GM19328 (cell line): ENCODE measurements around the gene SNPH.

Experiments
- ATAC-seq: cut with Tn5 transposase; IDR thresholded peaks from one replicate; pipeline ENCODE4 v1.9.1; 2021; ENCODE audit warnings: mild to moderate bottlenecking, moderate library complexity; ENCODE audit not compliant: unreplicated experiment

SNPH gene

DNA sequence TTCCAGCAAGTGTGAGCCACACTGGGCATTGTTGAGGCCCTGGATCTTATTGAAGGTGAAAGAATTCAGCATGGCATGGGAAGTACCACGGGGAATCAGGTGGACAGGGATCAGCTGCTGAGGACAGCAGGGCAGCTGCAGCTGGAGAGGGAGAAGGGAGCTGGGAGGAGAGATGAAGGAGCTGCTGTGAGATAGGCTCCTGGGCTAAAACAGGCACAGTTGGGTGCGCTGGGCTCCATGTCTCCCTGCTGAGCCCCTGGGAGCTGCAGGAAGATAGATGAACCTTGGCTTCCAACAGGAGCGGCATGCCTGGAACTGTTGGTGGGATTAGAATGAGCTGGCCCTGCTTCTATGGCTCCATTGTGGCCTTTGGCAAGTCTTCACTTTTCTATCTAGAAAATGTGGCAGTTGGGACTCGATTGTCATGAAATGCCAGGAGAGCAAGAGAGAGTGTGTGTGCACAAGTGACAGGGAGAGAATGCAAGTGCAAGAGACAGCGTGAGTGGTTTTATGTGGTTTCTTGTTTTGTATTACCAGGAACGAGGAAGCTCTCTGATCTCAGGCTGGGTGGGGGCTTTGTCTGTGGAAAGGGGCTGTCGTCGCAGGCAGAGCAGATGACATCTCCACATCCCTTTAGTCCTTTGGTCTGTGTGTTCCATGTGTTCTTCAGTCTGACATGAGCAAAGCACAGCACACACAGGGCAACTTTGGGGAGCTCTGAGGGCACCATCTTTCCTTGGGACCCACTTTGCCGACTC is 20.4 kb downstream of the SNPH start:
- ATAC-seq = no peak

DNA sequence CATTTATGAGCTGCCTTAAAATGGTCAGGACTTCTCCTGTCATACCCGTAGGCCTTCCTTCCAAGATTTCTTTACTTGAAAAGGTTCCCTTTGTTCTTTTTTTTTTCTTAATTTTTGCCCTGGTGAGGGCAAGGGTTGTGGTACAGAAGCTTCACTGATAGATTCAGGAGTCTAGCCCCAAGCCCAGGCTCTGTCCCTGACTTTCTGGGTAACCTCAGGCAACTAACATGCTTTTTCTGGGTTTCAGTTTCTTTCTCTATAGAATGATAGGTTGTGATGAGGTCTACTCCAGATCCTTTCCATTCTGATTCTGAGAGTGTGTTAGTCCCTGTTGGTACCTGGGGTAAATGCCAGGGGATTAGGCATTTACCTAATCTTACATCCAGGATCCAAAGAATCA is 21.2 kb downstream of the SNPH start:
- no peak for ATAC-seq

DNA sequence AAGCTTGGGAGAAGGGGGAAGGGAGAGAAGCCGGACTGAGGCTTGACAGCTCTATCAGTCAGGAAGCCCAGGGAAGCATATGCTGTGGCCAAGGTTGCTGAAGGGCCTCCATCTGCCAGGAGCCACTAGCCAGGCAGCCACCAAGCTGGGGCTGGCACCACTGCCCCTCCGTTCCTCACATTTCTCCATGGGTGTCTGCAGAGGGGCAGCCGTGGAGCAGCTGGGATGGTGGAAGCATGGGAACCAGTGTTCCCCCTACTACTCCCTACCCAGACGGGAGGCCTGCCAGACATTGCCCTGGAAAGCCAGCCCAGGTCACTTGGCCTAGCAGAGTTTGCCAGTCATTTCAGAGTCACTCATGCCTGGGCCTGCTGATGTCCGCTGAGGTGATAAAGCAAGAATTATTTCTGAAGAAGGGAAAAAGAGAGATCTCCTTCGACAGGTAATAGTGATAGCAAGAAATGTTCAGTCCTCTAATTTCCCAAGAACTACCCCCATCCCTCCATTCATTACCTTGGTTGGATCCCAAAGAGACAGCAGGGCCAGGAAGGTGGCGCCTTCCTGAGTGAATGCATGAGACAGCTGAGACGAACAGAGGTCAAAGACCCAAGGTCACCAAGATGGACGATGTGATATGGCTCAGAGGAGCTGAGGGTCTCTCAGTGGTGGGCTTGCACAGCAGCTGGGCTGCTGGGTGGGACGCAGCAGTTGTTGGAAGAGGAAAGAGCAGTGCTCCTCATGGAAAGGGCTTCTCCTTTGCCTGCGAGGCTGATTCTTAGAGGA is 21.9 kb downstream of the SNPH start:
- ATAC-seq = no peak

DNA sequence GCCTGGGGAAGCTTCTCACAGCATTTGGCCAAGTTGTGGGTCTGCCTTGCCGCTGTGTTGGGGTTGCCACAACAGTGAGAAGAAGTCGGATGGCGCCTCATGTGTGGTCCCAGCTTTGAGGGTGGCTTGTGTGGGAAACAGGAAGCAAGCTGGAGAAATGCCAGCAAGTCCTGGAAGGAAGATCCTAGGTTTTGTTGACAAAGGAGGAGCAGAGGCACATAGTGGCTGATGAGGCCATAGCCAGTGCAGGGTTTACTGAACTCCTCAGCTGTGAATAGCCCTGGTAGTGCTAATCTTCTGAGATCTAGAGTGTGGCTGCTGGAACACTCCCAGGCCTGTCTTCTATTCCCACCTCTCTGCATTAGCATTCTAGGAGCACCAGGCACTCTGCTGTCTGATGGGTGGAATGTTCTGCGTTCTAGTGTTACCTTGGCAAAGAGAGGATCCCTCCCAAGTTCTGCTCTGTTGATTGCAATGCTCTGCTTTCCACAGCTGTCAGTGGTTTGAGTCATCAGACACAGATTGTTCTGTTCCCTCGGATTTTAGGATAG is 25.2 kb downstream of the SNPH start:
- no peak for ATAC-seq

DNA sequence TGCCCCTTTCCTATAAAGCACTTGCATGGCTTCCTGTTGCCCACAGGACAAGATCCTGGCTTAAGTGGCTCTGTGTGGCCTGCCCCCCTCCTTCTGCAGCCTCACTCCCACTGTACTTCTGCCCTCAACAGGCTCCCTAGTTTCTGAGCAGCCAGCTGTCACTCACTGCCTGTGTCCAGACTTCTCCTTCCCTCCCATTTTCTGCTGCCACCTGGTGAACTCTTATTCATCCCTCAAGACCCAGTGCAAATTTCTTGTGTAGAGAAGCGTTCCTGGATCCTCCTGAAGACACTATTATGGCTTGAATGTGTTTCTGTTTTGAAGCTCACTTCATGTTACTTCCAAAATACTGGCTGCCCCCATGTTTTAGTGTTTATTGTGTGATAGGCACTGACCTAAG is 26.5 kb downstream of the SNPH start:
- no peak for ATAC-seq

DNA sequence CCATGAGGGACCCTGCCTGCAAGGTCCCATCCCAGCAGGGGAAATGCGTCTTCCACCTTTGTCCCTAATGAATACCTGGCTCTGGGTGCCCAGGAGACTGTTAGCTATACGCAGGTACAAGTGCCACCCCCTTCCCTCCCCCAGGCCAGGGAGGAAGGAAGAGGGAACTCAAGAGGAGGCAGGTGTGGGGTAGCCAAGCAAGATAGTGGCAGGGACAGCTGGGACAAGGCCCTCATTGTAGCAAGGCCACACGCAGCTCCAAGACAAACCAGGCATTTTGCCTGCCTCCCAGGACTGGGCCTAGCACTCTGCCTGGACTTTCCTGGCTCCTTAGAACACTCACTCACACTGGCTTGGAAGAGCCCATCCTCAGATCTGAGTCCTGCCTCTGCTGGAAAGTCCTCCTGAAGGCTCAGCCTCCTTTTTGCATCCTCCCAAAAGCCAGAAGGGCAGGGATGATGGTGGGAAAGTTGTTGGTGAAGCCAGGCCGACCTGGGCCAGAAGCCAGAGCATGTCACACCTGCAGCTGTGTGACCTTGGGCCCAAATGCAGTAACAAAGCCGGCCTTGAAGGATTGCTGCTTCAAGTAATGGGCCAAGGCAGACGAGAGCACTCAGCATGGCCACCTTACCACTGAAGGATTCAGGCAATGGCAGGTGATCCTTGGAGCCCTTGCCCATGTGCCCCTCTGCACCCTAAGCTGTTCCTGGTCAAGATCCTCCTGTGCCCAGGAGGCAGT is 27.7 kb downstream of the SNPH start:
- no peak for ATAC-seq

DNA sequence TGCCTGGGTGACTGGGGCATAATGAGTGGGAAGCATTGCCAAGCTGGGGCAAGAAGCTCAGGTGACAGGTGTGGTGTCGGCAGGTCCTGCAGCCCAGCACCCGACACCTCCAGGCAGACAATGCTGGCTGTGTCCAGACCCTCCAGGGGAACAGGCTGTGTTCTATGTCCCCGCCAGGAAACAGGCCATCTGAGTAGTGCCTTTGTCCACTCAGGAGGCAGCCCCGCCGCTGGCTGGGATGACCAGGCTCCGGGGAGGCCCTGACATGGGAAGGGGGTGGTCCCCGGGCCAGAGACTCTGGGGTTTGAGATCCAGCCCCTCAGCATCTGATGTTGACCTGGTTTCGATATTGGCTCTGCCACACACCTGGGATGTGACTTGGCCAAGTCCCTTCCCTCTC is 28.4 kb downstream of the SNPH start:
- no peak for ATAC-seq

DNA sequence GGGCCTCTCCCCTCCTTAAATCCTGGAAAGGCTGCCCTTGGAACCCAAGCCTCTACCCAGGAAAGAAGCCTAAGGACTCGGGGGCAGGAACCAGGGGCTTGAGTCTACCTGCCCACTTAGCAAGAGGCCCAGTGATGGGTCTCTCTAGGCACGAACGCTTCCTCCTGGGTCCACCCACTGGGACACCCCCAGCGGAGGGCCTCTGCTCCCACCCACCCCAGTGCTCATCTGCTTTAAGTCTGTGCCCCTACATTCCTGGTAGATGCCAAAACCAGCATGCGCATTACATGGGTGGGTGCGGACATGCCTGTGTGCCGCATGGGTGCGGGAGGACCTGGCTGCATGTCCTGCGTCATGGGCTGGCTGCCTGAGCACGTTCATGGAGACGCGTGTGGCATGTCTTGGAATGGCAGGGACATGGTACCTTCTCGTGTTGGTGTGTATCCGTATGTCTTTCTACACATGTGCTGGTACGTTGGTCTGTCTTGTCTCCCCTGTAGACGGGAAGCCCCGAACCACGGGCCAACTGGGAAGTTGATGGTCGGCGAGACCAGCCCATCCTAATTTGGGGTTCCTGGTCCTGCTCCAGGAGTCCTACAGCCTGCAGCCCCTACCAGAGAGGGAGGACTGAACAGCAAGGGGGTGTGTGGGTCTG is 29.3 kb downstream of the SNPH start:
- ATAC-seq = no peak

DNA sequence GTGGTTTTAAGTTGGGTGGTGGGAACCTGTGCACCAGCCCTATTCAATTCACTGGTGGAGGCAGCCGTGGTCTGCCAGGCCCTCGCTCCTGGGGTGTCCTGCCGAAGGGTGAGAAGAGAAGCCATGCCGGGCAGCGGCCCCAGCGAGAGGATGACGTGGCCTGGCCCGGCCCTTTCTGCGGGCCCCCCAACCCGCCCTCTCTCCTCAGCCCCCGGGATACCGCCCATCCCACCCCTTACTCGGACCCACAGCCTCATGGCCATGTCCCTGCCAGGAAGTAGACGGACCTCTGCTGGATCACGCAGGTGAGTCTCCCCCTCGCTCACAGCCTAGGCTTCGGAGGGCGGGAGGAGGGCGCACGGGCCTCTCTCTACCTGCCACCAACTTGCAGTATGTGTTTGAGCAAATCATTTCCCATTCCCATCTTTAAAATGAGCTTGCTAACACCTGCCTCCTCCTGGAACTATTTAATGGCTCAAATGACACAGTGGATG is 30.1 kb downstream of the SNPH start:
- ATAC-seq = no peak

DNA sequence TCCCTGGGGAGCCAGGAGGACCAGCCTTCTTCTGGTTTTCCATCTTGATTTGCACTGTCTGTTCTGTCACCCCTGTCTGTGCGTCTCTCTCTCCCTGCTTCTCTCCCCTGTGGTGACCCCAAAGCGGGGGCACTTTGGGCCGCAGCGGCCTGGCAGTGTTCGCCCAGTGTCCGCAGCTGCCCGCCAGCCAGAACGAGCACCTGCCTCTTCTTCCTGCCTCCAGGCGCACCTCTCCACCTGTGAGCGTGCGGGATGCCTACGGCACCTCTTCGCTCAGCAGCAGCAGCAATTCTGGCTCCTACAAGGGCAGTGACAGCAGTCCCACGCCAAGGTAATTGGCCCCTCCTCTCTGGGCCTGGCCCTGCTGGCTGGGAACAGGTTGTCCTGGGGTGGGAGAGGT is 30.8 kb downstream of the SNPH start:
- ATAC-seq = no peak

DNA sequence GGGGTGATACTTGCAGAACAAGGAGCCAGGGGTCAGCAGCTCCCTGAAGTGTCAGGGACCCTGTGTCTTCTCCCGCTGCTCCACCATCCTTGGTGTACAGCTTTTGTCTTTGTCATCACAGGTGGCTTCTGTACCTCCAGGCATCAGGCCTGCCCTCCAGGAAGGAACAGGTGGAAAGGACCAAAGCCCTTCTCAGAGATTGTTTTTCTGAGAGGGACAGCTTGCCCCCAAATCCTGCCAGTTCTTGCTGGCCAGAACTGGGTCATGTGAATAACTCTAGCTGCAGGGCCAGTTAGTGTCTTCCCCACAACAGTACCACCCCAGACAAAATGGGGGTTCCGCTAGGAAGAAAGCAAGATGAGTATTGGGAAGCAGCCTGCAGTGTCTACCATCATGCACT is 31.4 kb downstream of the SNPH start:
- no peak for ATAC-seq

DNA sequence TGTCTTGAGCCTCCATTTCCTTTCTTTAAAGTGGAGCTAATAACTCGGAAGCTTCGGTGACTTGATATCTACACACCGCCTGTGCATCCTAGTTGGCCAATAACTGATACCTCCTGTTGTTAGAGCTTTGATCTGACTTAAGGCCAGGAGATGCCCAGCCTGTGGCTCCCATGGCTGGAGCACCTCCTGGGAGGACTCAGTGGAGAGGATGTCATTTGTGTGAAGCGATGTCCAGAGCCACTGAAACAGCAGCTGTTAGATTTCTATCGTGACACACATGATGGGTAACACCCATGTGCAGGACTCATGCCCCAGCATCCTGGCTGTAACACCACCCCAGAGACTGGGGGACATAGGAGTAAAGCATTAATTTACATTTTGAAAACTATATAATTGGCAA is 32.1 kb downstream of the SNPH start:
- ATAC-seq = no peak

DNA sequence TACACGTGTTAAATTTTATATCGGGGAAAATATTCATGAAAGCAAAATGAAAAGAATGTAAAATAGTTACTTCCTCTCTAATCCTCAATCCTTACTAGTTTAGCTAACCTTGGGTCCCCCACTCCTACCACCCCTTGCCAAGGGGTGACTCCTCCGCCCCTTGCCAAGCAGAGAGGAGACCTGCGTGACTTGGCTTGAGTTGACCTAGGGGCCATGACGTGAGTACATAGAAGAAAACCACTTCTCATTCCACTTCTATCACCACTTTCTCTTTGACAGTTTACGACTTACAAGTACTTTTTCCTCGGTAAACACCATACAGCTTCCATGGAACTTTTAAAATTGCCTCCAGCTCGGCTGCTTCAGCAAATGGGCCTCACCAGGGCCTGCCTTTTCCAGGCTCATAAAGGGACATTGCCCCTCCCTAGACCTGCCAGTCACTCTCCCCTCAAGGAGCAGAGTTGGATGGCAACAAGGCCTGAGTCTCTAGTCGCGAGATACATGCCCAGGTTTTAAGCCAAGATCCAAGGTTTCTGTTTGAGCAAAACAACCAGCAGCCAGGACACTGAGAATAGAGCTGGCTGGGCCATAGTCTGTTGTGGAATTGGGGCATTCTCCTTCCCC is 32.9 kb downstream of the SNPH start:
- ATAC-seq = no peak

DNA sequence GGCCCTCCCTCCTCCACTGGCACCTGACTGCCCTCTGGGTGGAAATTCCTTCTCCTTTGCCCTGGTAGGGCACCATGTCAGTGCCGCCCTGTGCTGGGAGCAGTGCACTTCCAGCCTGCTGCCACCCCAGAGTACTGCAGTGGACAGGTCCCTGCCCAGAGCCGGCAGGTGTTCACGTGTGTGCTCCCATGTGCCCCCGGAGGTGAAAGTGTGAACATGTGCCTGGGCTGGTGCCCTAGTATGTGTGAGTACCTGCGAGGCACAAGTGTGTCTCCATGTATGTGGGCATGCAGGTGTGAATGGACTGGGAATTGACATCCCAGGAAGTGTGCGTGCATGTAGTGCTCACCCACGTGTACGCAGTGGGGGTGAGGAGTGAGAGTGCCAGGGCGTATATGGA is 33.4 kb downstream of the SNPH start:
- ATAC-seq = no peak

DNA sequence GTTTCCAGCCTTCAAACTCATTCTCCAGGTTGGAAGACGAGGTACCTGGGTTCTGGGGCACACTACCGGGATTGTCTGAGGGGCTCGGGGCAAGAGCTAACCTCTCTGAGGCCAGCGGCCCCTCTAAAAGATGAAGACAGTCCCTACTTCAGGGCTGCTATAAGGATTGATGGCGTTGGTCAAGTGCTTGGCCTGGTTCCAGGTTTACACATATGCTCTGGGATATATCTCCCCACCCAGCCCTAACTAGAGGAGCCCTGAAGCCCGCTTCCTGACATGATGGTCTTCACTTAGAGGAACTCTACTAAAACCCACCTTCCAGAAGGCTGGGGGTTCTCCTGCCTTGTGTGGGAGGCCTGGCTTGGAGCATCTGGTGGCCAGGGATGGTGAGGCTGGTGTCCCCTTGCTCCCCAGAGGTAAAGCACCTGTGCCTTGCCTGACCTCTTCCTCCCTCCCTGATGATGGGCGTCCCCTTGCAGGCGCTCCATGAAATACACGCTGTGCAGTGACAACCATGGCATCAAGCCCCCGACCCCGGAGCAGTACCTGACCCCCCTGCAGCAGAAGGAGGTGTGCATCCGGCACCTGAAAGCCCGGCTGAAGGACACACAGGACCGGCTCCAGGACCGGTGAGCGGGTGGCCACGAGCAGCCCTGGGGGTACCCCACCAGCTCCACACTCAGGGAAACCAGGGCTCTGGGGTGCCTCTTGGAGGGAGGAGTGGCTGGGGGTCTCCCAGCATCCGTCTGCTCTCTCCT is 34.2 kb downstream of the SNPH start:
- ATAC-seq = no peak

DNA sequence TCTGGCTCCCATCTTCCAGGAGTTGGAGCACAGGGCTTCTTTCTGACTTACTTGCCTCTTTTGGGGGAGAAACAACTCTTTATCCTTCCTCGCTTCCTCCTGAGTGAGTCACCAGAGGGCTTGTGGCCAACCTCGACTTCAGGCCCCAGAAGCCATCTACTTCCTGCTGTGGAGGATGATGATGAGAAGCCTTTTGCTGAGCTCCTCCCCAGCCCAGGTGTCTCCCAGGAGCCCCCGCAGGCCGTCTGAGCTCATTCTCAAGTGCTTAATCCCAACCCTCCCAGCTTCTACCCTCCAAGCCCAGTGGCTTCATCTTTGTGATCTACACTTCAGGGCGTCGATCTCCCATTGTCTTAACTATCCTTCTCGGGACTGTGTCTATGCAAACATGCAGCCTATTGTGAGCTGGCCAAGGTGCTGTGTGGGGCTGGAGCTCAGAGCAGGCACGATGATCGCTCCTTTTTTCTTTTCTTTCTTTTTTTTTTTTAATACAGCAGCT is 35.0 kb downstream of the SNPH start:
- no peak for ATAC-seq

DNA sequence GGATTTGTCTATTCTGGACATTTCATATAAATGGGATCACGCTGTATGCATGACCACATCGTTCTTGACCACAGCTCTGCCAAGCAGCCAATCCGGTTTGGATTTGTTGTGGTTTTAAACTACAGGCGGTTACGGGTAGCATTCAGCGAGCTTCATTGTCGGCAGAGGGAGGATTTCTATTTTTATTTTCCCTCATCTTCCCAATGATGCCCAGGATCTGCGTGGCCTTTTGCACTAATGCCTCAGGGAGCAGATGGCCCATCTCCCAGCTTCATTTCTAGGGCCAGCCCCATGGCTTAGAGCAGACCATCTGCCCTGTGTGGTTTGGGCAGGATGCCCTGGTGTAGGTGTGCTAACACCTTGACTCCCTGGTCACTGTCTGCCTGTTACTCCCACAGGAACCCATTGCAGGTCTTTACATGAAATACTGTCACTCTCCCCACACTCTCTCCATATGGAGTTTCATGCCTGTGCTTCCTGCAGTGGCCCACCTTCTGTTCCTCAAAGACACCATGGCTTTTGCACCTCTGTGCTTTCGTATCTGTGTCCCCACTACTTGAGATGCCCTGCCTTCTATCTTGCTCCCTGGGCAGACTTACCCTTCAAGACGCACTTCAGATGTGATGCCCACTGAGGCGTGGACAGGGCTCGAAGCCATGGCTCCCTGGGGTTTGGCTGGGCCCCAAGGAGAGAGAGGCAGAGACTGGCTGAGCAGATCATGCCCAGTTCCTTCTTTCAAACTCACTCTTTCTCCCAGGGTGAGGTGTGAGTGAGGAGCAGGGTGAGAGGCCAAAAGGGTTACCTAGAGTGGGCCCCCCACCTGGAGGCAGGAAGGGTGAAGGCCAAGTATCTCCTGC is 36.8 kb downstream of the SNPH start:
- no peak for ATAC-seq

DNA sequence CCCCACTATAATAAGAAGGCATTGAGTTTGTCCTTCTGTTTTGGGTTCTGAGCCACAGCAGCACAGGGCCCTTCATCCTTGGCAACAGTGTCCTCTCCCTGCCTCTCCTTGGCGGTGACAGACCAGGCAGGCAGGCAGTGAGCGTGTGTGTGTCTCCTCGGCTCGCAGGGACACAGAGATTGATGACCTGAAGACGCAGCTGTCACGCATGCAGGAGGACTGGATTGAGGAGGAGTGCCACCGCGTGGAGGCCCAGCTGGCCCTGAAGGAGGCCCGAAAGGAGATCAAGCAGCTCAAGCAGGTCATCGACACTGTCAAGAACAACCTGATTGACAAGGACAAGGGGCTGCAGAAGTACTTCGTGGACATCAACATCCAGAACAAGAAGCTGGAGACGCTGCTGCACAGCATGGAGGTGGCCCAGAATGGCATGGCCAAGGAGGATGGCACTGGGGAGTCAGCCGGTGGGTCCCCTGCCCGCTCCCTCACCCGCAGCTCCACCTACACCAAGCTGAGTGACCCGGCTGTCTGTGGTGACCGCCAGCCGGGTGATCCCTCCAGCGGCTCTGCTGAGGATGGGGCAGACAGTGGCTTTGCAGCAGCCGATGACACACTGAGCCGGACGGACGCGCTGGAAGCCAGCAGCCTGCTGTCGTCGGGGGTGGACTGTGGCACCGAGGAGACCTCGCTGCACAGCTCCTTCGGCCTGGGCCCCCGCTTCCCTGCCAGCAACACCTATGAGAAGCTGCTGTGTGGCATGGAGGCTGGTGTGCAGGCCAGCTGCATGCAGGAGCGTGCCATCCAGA is 38.8 kb downstream of the SNPH start:
- no peak for ATAC-seq
